Measurements from ENCODE around the gene PMEL. TPM values are rescaled to one million over a fixed set of nuclear protein-coding genes. Genes with fewer than 3 reads are reported as not detected.

PMEL gene
- total and polyA plus RNA-seq, 2 of the 8 experiments (the other 6 are each of a cell fraction or from before 2014, with no cell fraction given): 120 to 382 TPM

DNA sequence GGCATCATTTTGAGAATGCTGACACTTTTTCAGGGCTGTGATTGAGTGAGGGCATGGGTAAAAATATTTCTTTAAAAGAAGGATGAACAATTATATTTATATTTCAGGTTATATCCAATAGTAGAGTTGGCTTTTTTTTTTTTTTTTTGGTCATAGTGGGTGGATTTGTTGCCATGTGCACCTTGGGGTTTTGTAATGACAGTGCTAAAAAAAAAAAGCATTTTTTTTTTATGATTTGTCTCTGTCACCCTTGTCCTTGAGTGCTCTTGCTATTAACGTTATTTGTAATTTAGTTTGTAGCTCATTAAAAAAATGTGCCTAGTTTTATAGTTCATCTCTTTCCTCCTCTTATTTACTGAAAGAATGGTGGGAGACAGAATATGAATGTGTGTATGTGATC lies 6.6 kb upstream of the PMEL start:
- peaks cover 0 to 7% (median 1%) of the 10 kb centered on the region in 4 experiments; a peak in 4 of 7 replicates for H3K4me1 ChIP-seq (replicated peaks in 1 of 4; ENCODE audit: control insufficient read depth in 3 of 4, insufficient read depth in 4 of 4, low read length in 3 of 4)

More for the DNA sequence above, 6.6 kb upstream of the PMEL start:
- Histone ChIP-seq H3K27ac (ENCODE audit: low read depth, low read length) (no peak overlapping the region), H3K27me3 (replicated peaks in 1 of 4; ENCODE audit: control insufficient read depth in 3 of 4, extremely low read depth in 1 of 4, insufficient read depth in 3 of 4, low read length in 3 of 4) (no peaks in the 10 kb centered on the region), H4K20me1 (replicated peaks in 1 of 2; ENCODE audit: control insufficient read depth in 1 of 2, insufficient read depth in 2 of 2, low read length in 2 of 2) (peaks cover 0 to 2% of the 10 kb centered on the region in 2 experiments), H3K79me1 (ENCODE audit: low read depth, low read length) (peaks cover 2% of the 10 kb centered on the region; the same call in 1 of the 2 replicates), H2AK5ac (ENCODE audit: low read depth, low read length) (no peak overlapping the region), H3K79me2 (ENCODE audit: control insufficient read depth in 1 of 2, insufficient read depth in 2 of 2, low read length in 2 of 2) (peaks cover 3 to 36% of the 10 kb centered on the region in 2 experiments; a peak in 3 of 4 replicates), H3K14ac (ENCODE audit: insufficient read length) (no peak overlapping the region), H2AFZ (ENCODE audit: low read length) (no peak overlapping the region), H3K23ac (ENCODE audit: insufficient read length) (no peak overlapping the region), H3K4me3 (ENCODE audit: extremely low read depth in 1 of 4, insufficient read depth in 2 of 4, low read depth in 3 of 4, low read length in 4 of 4) (peak overlapping the region in 3 of 4 experiments; percentile 39 to 61 (median 41); a peak in 2 of 8 replicates), H4K91ac (replicated peaks; ENCODE audit: insufficient read length, low read length) (no peak overlapping the region), H2BK120ac (replicated peaks; ENCODE audit: low read depth, low read length) (no peak overlapping the region), H4K8ac (ENCODE audit: extremely low read depth, insufficient read depth, low read length) (no peak overlapping the region), H3K36me3 (ENCODE audit: control insufficient read depth in 2 of 4, insufficient read depth in 4 of 4, low read length in 3 of 4) (peaks cover 2 to 29% (median 14%) of the 10 kb centered on the region in 4 experiments; a peak in 5 of 8 replicates), H2BK12ac (ENCODE audit: low read depth, low read length) (no peak overlapping the region), H3K18ac (ENCODE audit: extremely low read depth, low read length) (no peak overlapping the region), H2BK5ac (ENCODE audit: low read depth, low read length) (no peak overlapping the region), H3K9me3 (ENCODE audit: insufficient read depth in 2 of 2, low read depth in 1 of 2, low read length in 1 of 2) (no peaks in the 10 kb centered on the region), H3K4ac (replicated peaks; ENCODE audit: insufficient read length, low read depth, low read length) (no peak overlapping the region), H2BK20ac (ENCODE audit: low read length) (no peak overlapping the region), H2BK15ac (ENCODE audit: low read length) (no peak overlapping the region), H3K56ac (replicated peaks; ENCODE audit: insufficient read length, low read depth, low read length) (no peak overlapping the region), H3K23me2 (ENCODE audit: low read depth, low read length) (peaks cover 8% of the 10 kb centered on the region), H4K5ac (ENCODE audit: insufficient read length, low read depth, low read length) (no peak overlapping the region), H3K9ac (replicated peaks in 1 of 4; ENCODE audit: extremely low read depth in 1 of 4, low read depth in 3 of 4, low read length in 3 of 4) (no peak overlapping the region; a peak in 1 of 7 replicates), H3K4me2 (ENCODE audit: insufficient read depth in 1 of 2, low read depth in 2 of 2, low read length in 2 of 2) (peak overlapping the region; percentile 90 to 96)
- FAIRE-seq (no peak), DNase-seq (ENCODE audit: low read depth in 1 of 2, low spot score in 2 of 2) (no peak)
- CTCF ChIA-PET (ENCODE audit: partially characterized antibody): interaction anchor here (1.7 kb wide), 1 partner anchor 12 kb away, joined by 6 read pairs; no protein-coding TSS in a partner anchor
- TF ChIP-seq JUN (IDR thresholded peaks at IDR 0.05; ENCODE audit: low read depth, low read length) (no peak), BCL11A (IDR thresholded peaks at IDR 0.05; ENCODE audit: low read depth in 2 of 2, low read length in 2 of 2) (no peak), BRCA1 (IDR thresholded peaks at IDR 0.05; ENCODE audit: low read depth, low read length) (no peak), RNF2 (IDR thresholded peaks at IDR 0.05; ENCODE audit: borderline replicate concordance, low read depth, low read length, missing control alignments, poor library complexity, severe bottlenecking) (no peak), NANOG (IDR thresholded peaks at IDR 0.05; ENCODE audit: insufficient read depth, low read depth, low read length, poor library complexity, severe bottlenecking) (no peak), SP1 (IDR thresholded peaks at IDR 0.05; ENCODE audit: low read depth, low read length) (no peak), PHF8 (conservative IDR thresholded peaks at IDR 0.05; ENCODE audit: low read depth, low read length) (no peak)
- TF ChIP-seq, protein P1, sequence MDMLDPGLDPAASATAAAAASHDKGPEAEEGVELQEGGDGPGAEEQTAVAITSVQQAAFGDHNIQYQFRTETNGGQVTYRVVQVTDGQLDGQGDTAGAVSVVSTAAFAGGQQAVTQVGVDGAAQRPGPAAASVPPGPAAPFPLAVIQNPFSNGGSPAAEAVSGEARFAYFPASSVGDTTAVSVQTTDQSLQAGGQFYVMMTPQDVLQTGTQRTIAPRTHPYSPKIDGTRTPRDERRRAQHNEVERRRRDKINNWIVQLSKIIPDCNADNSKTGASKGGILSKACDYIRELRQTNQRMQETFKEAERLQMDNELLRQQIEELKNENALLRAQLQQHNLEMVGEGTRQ (IDR thresholded peaks at IDR 0.05; ENCODE audit: low read length): no peak
- 89% methylated on average over 1 of the region's 1 CpG; no CpG with 5 or more reads in 1 of the 2 experiments for WGBS, 2 experiments (ENCODE audit: extremely low coverage in 1 of 2, insufficient coverage in 1 of 2, insufficient read length in 1 of 2, insufficient replicate concordance in 2 of 2, low coverage in 1 of 2, low lambda C conversion rate in 2 of 2, missing lambda C conversion rate in 1 of 2)
- POLR2A ChIA-PET (ENCODE audit: partially characterized antibody): no interaction called here

Measured in H1 (cell line).